DOHH2 (cell line): ENCODE results near the gene TNS1.

Source experiments
- CTCF ChIP-seq: fragments of 200-600 bp; sonication (generic); IDR thresholded peaks from one replicate; pipeline ENCODE4 v1.5.1; 2014; ENCODE audit warnings: antibody characterized with exemption, mild to moderate bottlenecking, low read depth, low read length; ENCODE audit not compliant: poor library complexity, severe bottlenecking
- EZH2phosphoT487 ChIP-seq: fragments of 200-600 bp; sonication (generic); IDR thresholded peaks from 2 replicates; pipeline ENCODE4 v1.6.1; 2017; ENCODE audit warnings: borderline replicate concordance, mild to moderate bottlenecking, antibody characterized with exemption, low read length, moderate library complexity, mixed read lengths

GRCh38 chr2:217994776-217995274, 8.0 kb downstream of the TNS1 start:
- TF ChIP-seq CTCF (no peak), EZH2phosphoT487 (no peak)
